HL-60 (cell line): Measurements from ENCODE around the gene RGN.

Source experiments
- DNase-seq, 2 experiments: peaks; one replicate each; pipeline ENCODE4 v3.0.0-alpha.2; 2010 to 2020; ENCODE audit warnings: low read depth in 1 of 2, low spot score in 1 of 2
- H3K27ac ChIP-seq: fragments of 250-450 bp; sonication (Bioruptor Pico); replicated peaks from 2 replicates; pipeline ENCODE4 v1.5.1; 2020; ENCODE audit warnings: mild to moderate bottlenecking, moderate library complexity
- H3K27me3 ChIP-seq: fragments of 250-450 bp; sonication (Bioruptor Pico); 2 replicates; pipeline ENCODE4 v1.5.1; 2021; ENCODE audit warnings: mild to moderate bottlenecking, moderate library complexity; ENCODE audit not compliant: insufficient read depth, poor library complexity, severe bottlenecking
- H3K4me3 ChIP-seq: replicated peaks from 2 replicates; pipeline ENCODE4 v1.5.1; 2011; ENCODE audit warnings: mild to moderate bottlenecking, control low read depth, low read length; ENCODE audit not compliant: insufficient read depth
- CTCF ChIP-seq: IDR thresholded peaks from one replicate; pipeline ENCODE4 v1.5.1; 2011; ENCODE audit warnings: low read length, control low read depth, inconsistent platforms; ENCODE audit not compliant: insufficient read depth
- GABPA ChIP-seq: IDR thresholded peaks from 2 replicates; pipeline ENCODE4 v1.6.1; 2012; ENCODE audit warnings: low read depth
- POLR2AphosphoS5 ChIP-seq: IDR thresholded peaks from 2 replicates; pipeline ENCODE4 v1.6.1; 2012; ENCODE audit warnings: low read depth
- REST ChIP-seq: IDR thresholded peaks from 2 replicates; pipeline ENCODE4 v1.6.1; 2012; ENCODE audit warnings: low read depth; ENCODE audit not compliant: insufficient replicate concordance
- SPI1 ChIP-seq: IDR thresholded peaks from 2 replicates; pipeline ENCODE4 v1.6.1; 2012; ENCODE audit warnings: low read depth, mild to moderate bottlenecking, borderline replicate concordance

RGN gene

GRCh38 chrX:47063179-47063578 is 15.1 kb upstream of the RGN start:
- no peak for DNase-seq
- no peak overlapping the region for H3K4me3 ChIP-seq
- no peak overlapping the region for H3K27ac ChIP-seq
- TF ChIP-seq SPI1 (no peak), POLR2AphosphoS5 (no peak), REST (no peak), GABPA (no peak), CTCF (no peak)
- H3K27me3 ChIP-seq, result no peaks in the 10 kb centered on the region

GRCh38 chrX:47068214-47068613 is 10.0 kb upstream of the RGN start:
- Histone ChIP-seq H3K27me3 (no peaks in the 10 kb centered on the region), H3K4me3 (no peak overlapping the region), H3K27ac (no peak overlapping the region)
- DNase-seq, result no peak
- TF ChIP-seq REST (no peak), GABPA (no peak), POLR2AphosphoS5 (no peak), SPI1 (no peak), CTCF (no peak)

- DNase-seq, result no peak
- no peak overlapping the region for H3K27ac ChIP-seq
- TF ChIP-seq CTCF (no peak), POLR2AphosphoS5 (no peak), GABPA (no peak), REST (no peak), SPI1 (no peak)
- no peak overlapping the region for H3K4me3 ChIP-seq
- H3K27me3 ChIP-seq, result no peaks in the 10 kb centered on the region
Observed at GRCh38 chrX:47068720-47069119, 9.5 kb upstream of the RGN start.
